GM10266 (cell line): ENCODE results near the gene AGK.

Experiments used
- DNase-seq: peaks from one replicate; pipeline ENCODE4 v3.0.0; 2012; ENCODE audit errors: extremely low spot score
- CTCF ChIP-seq: IDR thresholded peaks from 2 replicates; pipeline ENCODE4 v1.5.1; 2012; ENCODE audit warnings: mild to moderate bottlenecking, low read depth; ENCODE audit not compliant: control insufficient read depth, insufficient read depth; ENCODE audit errors: missing control alignments

AGK gene

GRCh38 chr7:141551094-141551781 lies at the start of gene AGK:
TSS of gene AGK (plus strand) at chr7:141551410. CDS start at chr7:141555467, 4,057 bp downstream.
- peak; percentile 86 for DNase-seq
- no peak for TF ChIP-seq CTCF

- DNase-seq: no peak
- TF ChIP-seq CTCF: no peak
Observed at GRCh38 chr7:141501451-141501850, 49.8 kb upstream of the AGK start.

GRCh38 chr7:141511316-141511675 lies 39.9 kb upstream of the AGK start:
- DNase-seq: no peak
- no peak for TF ChIP-seq CTCF

GRCh38 chr7:141511676-141512396 lies 39.4 kb upstream of the AGK start:
- TF ChIP-seq CTCF: no peak
- DNase-seq: no peak

- no peak for DNase-seq
- TF ChIP-seq CTCF: no peak
Observed at GRCh38 chr7:141512597-141512996, 38.6 kb upstream of the AGK start.

GRCh38 chr7:141513720-141514119 lies 37.5 kb upstream of the AGK start:
- TF ChIP-seq CTCF: no peak
- DNase-seq: no peak

- DNase-seq: no peak
- TF ChIP-seq CTCF: no peak
Observed at GRCh38 chr7:141515941-141516340, 35.3 kb upstream of the AGK start.
